GM23248 (cell line): ENCODE results near the gene CNR2.

Experiments used
- EZH2 ChIP-seq: fragments of 200-600 bp; sonication (generic); IDR thresholded peaks from 2 replicates; pipeline ENCODE4 v1.6.1; 2018; ENCODE audit warnings: antibody characterized with exemption, mild to moderate bottlenecking; ENCODE audit not compliant: insufficient read depth, poor library complexity, severe bottlenecking
- EZH2phosphoT487 ChIP-seq: fragments of 200-600 bp; sonication (generic); IDR thresholded peaks from 2 replicates; pipeline ENCODE4 v1.6.1; 2018; ENCODE audit warnings: antibody characterized with exemption, moderate library complexity, mild to moderate bottlenecking, low read depth; ENCODE audit not compliant: insufficient read depth

DNA sequence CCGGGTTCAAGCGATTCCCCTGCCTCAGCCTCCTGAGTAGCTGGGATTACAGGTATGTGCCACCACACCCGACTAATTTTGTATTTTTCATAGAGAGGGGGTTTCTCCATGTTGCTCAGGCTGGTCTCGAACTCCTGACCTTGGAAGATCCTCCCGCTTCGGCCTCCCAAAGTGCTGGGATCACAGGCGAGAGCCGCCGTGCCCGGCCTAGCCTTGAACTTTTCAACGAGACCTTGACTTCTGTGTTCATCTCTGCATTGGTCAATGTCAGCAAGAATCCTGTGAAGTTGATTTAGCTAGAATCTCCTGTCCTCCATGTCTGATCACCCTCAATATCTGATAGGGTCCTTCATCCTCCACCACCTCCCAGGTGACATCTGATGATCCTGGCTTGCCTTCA lies 11.4 kb upstream of the CNR2 start:
- TF ChIP-seq EZH2phosphoT487, result no peak
- TF ChIP-seq EZH2, result no peak
